H9 (cell line): Measurements from ENCODE around the gene XPNPEP2. TPM values are rescaled to one million over a fixed set of nuclear protein-coding genes. Genes with fewer than 3 reads are reported as not detected.

Experiments used
- DNase-seq: peaks from one replicate; pipeline ENCODE4 v3.0.0-alpha.2; 2017
- H2AFZ ChIP-seq: one replicate; pipeline ENCODE4 v1.6.1; 2013; ENCODE audit warnings: mild to moderate bottlenecking, low read length, control low read depth, moderate library complexity
- H2AK5ac ChIP-seq: 2 replicates; pipeline ENCODE4 v1.6.1; 2013; ENCODE audit warnings: low read length, control low read depth, mixed read lengths; ENCODE audit not compliant: insufficient read length
- H2BK120ac ChIP-seq: one replicate; pipeline ENCODE4 v1.6.1; 2013; ENCODE audit warnings: low read depth, mild to moderate bottlenecking, low read length, control low read depth, inconsistent platforms; ENCODE audit not compliant: poor library complexity, severe bottlenecking
- H2BK12ac ChIP-seq: 2 replicates; pipeline ENCODE4 v1.6.1; 2013; ENCODE audit warnings: low read length, control low read depth, mixed read lengths, low read depth; ENCODE audit not compliant: insufficient read length
- H2BK15ac ChIP-seq: 2 replicates; pipeline ENCODE4 v1.6.1; 2013; ENCODE audit warnings: low read depth, low read length, control low read depth
- H2BK20ac ChIP-seq: one replicate; pipeline ENCODE4 v1.6.1; 2013; ENCODE audit warnings: low read depth, mild to moderate bottlenecking, low read length, control low read depth, inconsistent platforms; ENCODE audit not compliant: poor library complexity, severe bottlenecking
- H2BK5ac ChIP-seq: 2 replicates; pipeline ENCODE4 v1.6.1; 2013; ENCODE audit warnings: low read length, control low read depth, mixed read lengths; ENCODE audit not compliant: insufficient read length
- H3K14ac ChIP-seq: 2 replicates; pipeline ENCODE4 v1.6.1; 2013; ENCODE audit warnings: low read length, control low read depth; ENCODE audit not compliant: insufficient read depth
- H3K18ac ChIP-seq: 2 replicates; pipeline ENCODE4 v1.6.1; 2013; ENCODE audit warnings: low read depth, mild to moderate bottlenecking, mixed read lengths, low read length, control low read depth; ENCODE audit not compliant: insufficient read length
- H3K23ac ChIP-seq: 2 replicates; pipeline ENCODE4 v1.6.1; 2013; ENCODE audit warnings: low read length, control low read depth, mixed read lengths, low read depth; ENCODE audit not compliant: insufficient read length
- H3K23me2 ChIP-seq: 2 replicates; pipeline ENCODE4 v1.6.1; 2013; ENCODE audit warnings: low read depth, mild to moderate bottlenecking, mixed read lengths, low read length, control low read depth; ENCODE audit not compliant: insufficient read length, poor library complexity, severe bottlenecking
- H3K27ac ChIP-seq: 2 replicates; pipeline ENCODE4 v1.5.1; 2013; ENCODE audit warnings: low read length, control low read depth, mixed read lengths, low read depth; ENCODE audit not compliant: insufficient read length
- H3K27me3 ChIP-seq: 2 replicates; pipeline ENCODE4 v1.6.1; 2013; ENCODE audit warnings: low read length, control low read depth, inconsistent platforms; ENCODE audit not compliant: insufficient read depth
- H3K4ac ChIP-seq: 2 replicates; pipeline ENCODE4 v1.6.1; 2013; ENCODE audit warnings: low read depth, mild to moderate bottlenecking, control low read depth, inconsistent platforms, low read length, moderate library complexity
- H3K4me1 ChIP-seq: 2 replicates; pipeline ENCODE4 v1.6.1; 2013; ENCODE audit warnings: low read length, control low read depth, inconsistent platforms; ENCODE audit not compliant: insufficient read depth
- H3K4me2 ChIP-seq: 2 replicates; pipeline ENCODE4 v1.6.1; 2013; ENCODE audit warnings: low read length, control low read depth, mixed read lengths; ENCODE audit not compliant: insufficient read length, insufficient read depth
- H3K56ac ChIP-seq: 2 replicates; pipeline ENCODE4 v1.6.1; 2013; ENCODE audit warnings: low read depth, mild to moderate bottlenecking, mixed read lengths, low read length, control low read depth; ENCODE audit not compliant: insufficient read length
- H3K79me1 ChIP-seq: 2 replicates; pipeline ENCODE4 v1.6.1; 2013; ENCODE audit warnings: low read depth, mild to moderate bottlenecking, moderate library complexity, low read length, control low read depth, inconsistent platforms; ENCODE audit not compliant: insufficient read depth, poor library complexity, severe bottlenecking
- H3K79me2 ChIP-seq: 2 replicates; pipeline ENCODE4 v1.6.1; 2013; ENCODE audit warnings: low read length, control low read depth, inconsistent platforms; ENCODE audit not compliant: insufficient read depth
- H3K9ac ChIP-seq: 2 replicates; pipeline ENCODE4 v1.6.1; 2013; ENCODE audit warnings: low read length, control low read depth, mixed read lengths; ENCODE audit not compliant: insufficient read length; ENCODE audit errors: extremely low read depth
- H3K9me3 ChIP-seq: one replicate; pipeline ENCODE4 v1.6.1; 2013; ENCODE audit warnings: low read depth, low read length, inconsistent platforms; ENCODE audit not compliant: control insufficient read depth
- H3T11ph ChIP-seq: one replicate; pipeline ENCODE4 v1.6.1; 2013; ENCODE audit warnings: mild to moderate bottlenecking, low read length, control low read depth, inconsistent platforms
- H4K20me1 ChIP-seq: one replicate; pipeline ENCODE4 v1.6.1; 2013; ENCODE audit not compliant: control insufficient read depth, insufficient read length, insufficient read depth
- H4K5ac ChIP-seq: 2 replicates; pipeline ENCODE4 v1.6.1; 2013; ENCODE audit warnings: low read depth, mild to moderate bottlenecking, mixed read lengths, low read length, control low read depth; ENCODE audit not compliant: insufficient read length
- H4K8ac ChIP-seq: replicated peaks from 2 replicates; pipeline ENCODE4 v1.6.1; 2013; ENCODE audit warnings: low read length, control low read depth, mixed read lengths, low read depth; ENCODE audit not compliant: insufficient read length
- H4K91ac ChIP-seq: 2 replicates; pipeline ENCODE4 v1.6.1; 2013; ENCODE audit warnings: low read depth, mild to moderate bottlenecking, moderate library complexity, mixed read lengths, low read length, control low read depth; ENCODE audit not compliant: insufficient read length
- H3K27ac Mint-ChIP-seq, 3 experiments: 2 replicates in 2 of 3; 3 replicates in 1 of 3; pipeline ENCODE4 v1.8.0; 2020 to 2021; ENCODE audit warnings: mixed read lengths in 3 of 3, mild to moderate bottlenecking in 1 of 3, moderate library complexity in 1 of 3
- H3K27me3 Mint-ChIP-seq: 2 replicates; pipeline ENCODE4 v1.8.0; 2021; ENCODE audit warnings: low read depth, mild to moderate bottlenecking, moderate library complexity, mixed read lengths
- H3K36me3 Mint-ChIP-seq, 3 experiments: 2 replicates in 2 of 3; 3 replicates in 1 of 3; pipeline ENCODE4 v1.8.0; 2020 to 2021; ENCODE audit warnings: low read depth in 3 of 3, mixed read lengths in 3 of 3; ENCODE audit not compliant: insufficient read depth in 1 of 3
- H3K4me1 Mint-ChIP-seq, 2 experiments: 2 replicates each; pipeline ENCODE4 v1.8.0; 2020; ENCODE audit warnings: mixed read lengths in 2 of 2
- H3K4me3 Mint-ChIP-seq, 2 experiments: 2 replicates in 1 of 2; 3 replicates in 1 of 2; pipeline ENCODE4 v1.8.0; 2020 to 2021; ENCODE audit warnings: mild to moderate bottlenecking in 2 of 2, mixed read lengths in 2 of 2, moderate library complexity in 1 of 2
- H3K9me3 Mint-ChIP-seq, 2 experiments: 2 replicates in 1 of 2; 3 replicates in 1 of 2; pipeline ENCODE4 v1.8.0; 2020; ENCODE audit warnings: mild to moderate bottlenecking in 2 of 2, mixed read lengths in 2 of 2, moderate library complexity in 1 of 2
- CTCF ChIP-seq: fragments of 200-600 bp; sonication (generic); conservative IDR thresholded peaks from 3 replicates; pipeline ENCODE4 v1.8.0; 2021; ENCODE audit warnings: antibody characterized with exemption, mild to moderate bottlenecking
- total RNA-seq: library from RNA; stranded (reverse); gene quantifications from 2 replicates; pipeline ENCODE4 v1.2.1, GENCODE V29; 2021

XPNPEP2 gene
- total RNA-seq, 1 experiment from 2014 or later, result 0.11 TPM

GRCh38 chrX:129698150-129698549 lies 40.6 kb upstream of the XPNPEP2 start:
- H3K9ac ChIP-seq, result no peak overlapping the region
- H4K5ac ChIP-seq, result no peak overlapping the region
- no peak overlapping the region for H3K18ac ChIP-seq
- no peak overlapping the region for H2AFZ ChIP-seq
- no peaks in the 10 kb centered on the region for H3K79me2 ChIP-seq
- H2BK12ac ChIP-seq, result no peak overlapping the region
- no peak overlapping the region for H3K4ac ChIP-seq
- Mint-ChIP-seq H3K4me1 (peaks cover 31 to 35% of the 10 kb centered on the region in 2 experiments), H3K9me3 (peaks cover 0 to 74% of the 10 kb centered on the region in 2 experiments; a peak in 3 of 5 replicates), H3K27ac (no peak overlapping the region), H3K27me3 (peaks cover 36% of the 10 kb centered on the region), H3K36me3 (peaks cover 2 to 14% (median 5%) of the 10 kb centered on the region in 3 experiments; a peak in 4 of 7 replicates), H3K4me3 (no peak overlapping the region)
- H3K23ac ChIP-seq, result no peak overlapping the region
- no peaks in the 10 kb centered on the region; the same call in 1 of the 2 replicates for H3K27me3 ChIP-seq
- no peak overlapping the region for H3K27ac ChIP-seq
- H3K14ac ChIP-seq, result no peak overlapping the region
- no peak overlapping the region for H3T11ph ChIP-seq
- no peak overlapping the region for H2BK120ac ChIP-seq
- no peaks in the 10 kb centered on the region for H3K79me1 ChIP-seq
- peaks cover 8% of the 10 kb centered on the region for H3K9me3 ChIP-seq
- no peak overlapping the region for H2AK5ac ChIP-seq
- no peak overlapping the region for H2BK15ac ChIP-seq
- H2BK5ac ChIP-seq, result no peak overlapping the region
- H4K20me1 ChIP-seq, result no peaks in the 10 kb centered on the region
- no peak overlapping the region for H4K8ac ChIP-seq
- H4K91ac ChIP-seq, result no peak overlapping the region
- peaks cover 9% of the 10 kb centered on the region; the same call in 1 of the 2 replicates for H3K4me1 ChIP-seq
- no peak overlapping the region for H3K56ac ChIP-seq
- no peaks in the 10 kb centered on the region for H3K23me2 ChIP-seq
- H3K4me2 ChIP-seq, result no peak overlapping the region
- no peak for TF ChIP-seq CTCF
- no peak overlapping the region for H2BK20ac ChIP-seq
- DNase-seq, result no peak
